Stimulated activated CD8-positive, alpha-beta memory T cell treated with anti-CD3 and anti-CD28 coated beads, Interleukin-2, amount 100 ng/mL, for 48 hours (primary cell): ENCODE data around the gene GAL3ST2.
"Not testable (repeated sequence)": the region's sequence is repeated elsewhere in the genome, so short reads cannot be mapped to it uniquely, and the experiment has no call there.

Experiments used
- DNase-seq, 2 donors: peaks; one replicate each; pipeline ENCODE4 v3.0.0-alpha.2; 2020; ENCODE audit warnings: low read depth in 2 of 2

The GAL3ST2 gene

GRCh38 chr2:241748468-241749256, 28.0 kb upstream of the GAL3ST2 start:
- DNase-seq = no peak

- no peak for DNase-seq
Observed at GRCh38 chr2:241750076-241750840, 26.4 kb upstream of the GAL3ST2 start.

GRCh38 chr2:241751152-241751551, 25.5 kb upstream of the GAL3ST2 start:
- DNase-seq = no peak

GRCh38 chr2:241751776-241752175, 24.8 kb upstream of the GAL3ST2 start:
- DNase-seq = no peak

GRCh38 chr2:241752253-241752652, 24.4 kb upstream of the GAL3ST2 start:
- DNase-seq = no peak

- no peak for DNase-seq
Observed at GRCh38 chr2:241752689-241753276, 23.8 kb upstream of the GAL3ST2 start.

- DNase-seq = no peak
Observed at GRCh38 chr2:241753493-241753892, 23.1 kb upstream of the GAL3ST2 start.

- DNase-seq = no peak
Observed at GRCh38 chr2:241754042-241754441, 22.6 kb upstream of the GAL3ST2 start.

- DNase-seq = no peak
Observed at GRCh38 chr2:241755166-241755565, 21.5 kb upstream of the GAL3ST2 start.

- DNase-seq = no peak
Observed at GRCh38 chr2:241755777-241756176, 20.8 kb upstream of the GAL3ST2 start.

GRCh38 chr2:241759067-241759807, 17.4 kb upstream of the GAL3ST2 start:
- no peak for DNase-seq

GRCh38 chr2:241759893-241760292, 16.7 kb upstream of the GAL3ST2 start:
- not testable (repeated sequence) for DNase-seq

GRCh38 chr2:241760301-241760771, 16.3 kb upstream of the GAL3ST2 start:
- no peak for DNase-seq

GRCh38 chr2:241762321-241762932, 14.2 kb upstream of the GAL3ST2 start:
- no peak for DNase-seq

GRCh38 chr2:241762933-241763369, 13.7 kb upstream of the GAL3ST2 start:
- peak; percentile 27 to 48 for DNase-seq

GRCh38 chr2:241763551-241764274, 12.9 kb upstream of the GAL3ST2 start:
- no peak for DNase-seq

GRCh38 chr2:241764275-241765241, 12.1 kb upstream of the GAL3ST2 start:
- DNase-seq = no peak

- no peak for DNase-seq
Observed at GRCh38 chr2:241767464-241768250, 9.0 kb upstream of the GAL3ST2 start.

GRCh38 chr2:241768251-241768711, 8.3 kb upstream of the GAL3ST2 start:
- DNase-seq = no peak
